Measurements from ENCODE around the gene PIK3CB. TPM values are rescaled to one million over a fixed set of nuclear protein-coding genes. Genes with fewer than 3 reads are reported as not detected.

Gene PIK3CB
- total RNA-seq, 4 donors from 2014 or later, result 20.3 to 46.4 (median 37.3) TPM

DNA sequence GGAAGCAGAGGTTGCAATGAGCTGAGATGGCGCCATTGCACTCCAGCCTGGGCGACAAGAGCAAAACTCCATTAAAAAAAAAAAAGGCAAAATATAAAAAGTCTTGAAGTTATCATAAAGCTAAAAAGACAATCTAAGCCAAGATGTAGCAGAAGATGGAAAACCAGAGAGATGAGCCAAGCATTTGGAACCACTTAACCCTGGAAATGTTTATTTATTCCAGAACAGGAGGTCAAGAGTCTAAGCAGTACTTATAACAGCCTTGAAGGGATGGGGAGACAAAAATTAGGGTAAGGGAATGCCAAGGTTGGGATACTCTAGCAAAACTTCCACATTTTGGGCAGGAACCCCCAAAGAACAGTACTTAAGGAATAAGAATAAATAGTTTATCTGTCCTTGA, 196.1 kb downstream of the PIK3CB start:
- H3K4me3 ChIP-seq, result no peak overlapping the region
- H3K36me3 ChIP-seq, result peaks cover 0 to 10% of the 10 kb centered on the region in 2 donors
- no peak for ATAC-seq
- TF ChIP-seq POLR2A (IDR thresholded peaks at IDR 0.05), result no peak
- no peak for TF ChIP-seq EP300 (IDR thresholded peaks at IDR 0.05)
- TF ChIP-seq POLR2AphosphoS5 (IDR thresholded peaks at IDR 0.05), result no peak
- no peak for TF ChIP-seq CTCF (IDR thresholded peaks at IDR 0.05)
- WGBS, 2 donors (ENCODE audit: low coverage in 1 of 2), result 100% methylated on average over 1 of the region's 2 CpGs; no CpG with 5 or more reads in 1 of the 2 donors
- H3K27ac ChIP-seq, result no peak overlapping the region
- no peaks in the 10 kb centered on the region for H3K4me1 ChIP-seq
- peaks cover 0 to 25% (median 0%) of the 10 kb centered on the region in 3 donors for H3K9me3 ChIP-seq
- H3K27me3 ChIP-seq, result no peaks in the 10 kb centered on the region

DNA sequence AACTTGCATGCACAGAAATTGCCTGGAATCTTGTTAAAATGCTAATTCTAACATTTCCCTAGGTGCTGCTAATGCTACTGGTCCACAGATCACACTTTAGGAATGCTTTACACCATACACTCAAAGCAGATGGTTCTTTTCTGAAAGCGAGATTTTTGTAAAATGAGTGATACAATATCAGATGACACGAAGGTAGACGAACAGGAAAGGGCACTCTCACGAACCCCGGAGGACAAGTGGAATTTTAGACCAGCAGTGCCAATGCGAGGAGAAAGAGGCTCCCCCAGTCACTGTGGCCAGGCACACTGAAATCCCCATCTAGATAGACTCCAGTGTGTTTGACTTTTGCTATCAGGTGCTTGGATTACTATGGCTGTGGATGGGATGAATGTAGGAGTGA, 205.2 kb downstream of the PIK3CB start:
- ATAC-seq, result no peak
- Histone ChIP-seq H3K4me3 (no peak overlapping the region), H3K27ac (no peak overlapping the region), H3K36me3 (peaks cover 0 to 52% of the 10 kb centered on the region in 2 donors), H3K27me3 (no peaks in the 10 kb centered on the region), H3K4me1 (no peaks in the 10 kb centered on the region), H3K9me3 (no peaks in the 10 kb centered on the region)
- 83 to 89% methylated on average over 6 of the region's 6 CpGs for WGBS, 2 donors (ENCODE audit: low coverage in 1 of 2)
- TF ChIP-seq POLR2A (IDR thresholded peaks at IDR 0.05) (no peak), POLR2AphosphoS5 (IDR thresholded peaks at IDR 0.05) (no peak), CTCF (IDR thresholded peaks at IDR 0.05) (no peak), EP300 (IDR thresholded peaks at IDR 0.05) (no peak)

DNA sequence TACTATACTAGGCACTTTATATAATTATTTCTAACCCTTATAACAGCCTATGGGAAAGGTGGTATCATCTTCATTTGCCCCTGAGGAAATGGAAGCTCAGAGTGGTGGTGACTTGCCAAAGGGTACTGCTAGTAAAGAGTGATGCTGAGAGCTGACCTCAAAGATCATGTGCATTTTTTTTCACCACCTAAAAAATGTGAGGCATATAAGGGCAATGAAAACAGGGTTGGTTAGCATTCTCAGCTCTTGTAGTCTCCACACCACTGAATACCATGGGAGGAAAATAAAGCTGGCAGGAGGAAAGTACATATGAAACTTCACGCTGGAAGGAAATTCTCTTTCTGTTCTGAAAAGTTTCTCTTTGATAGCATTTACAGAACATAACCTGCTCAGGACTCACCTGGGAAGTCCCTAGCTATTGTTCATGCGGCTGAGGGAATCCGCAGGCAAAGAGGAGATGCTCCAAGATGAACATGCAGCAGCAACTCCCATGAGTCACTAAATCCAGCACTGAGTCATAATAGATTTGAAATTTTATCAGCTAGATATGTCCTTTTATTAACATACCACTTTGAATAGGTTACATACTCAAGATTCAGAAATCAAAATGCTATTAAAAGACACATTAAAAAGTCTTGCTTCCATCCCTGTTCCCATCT, 208.9 kb downstream of the PIK3CB start:
- ATAC-seq, result no peak
- H3K9me3 ChIP-seq, result no peaks in the 10 kb centered on the region
- H3K4me1 ChIP-seq, result no peaks in the 10 kb centered on the region
- WGBS, 2 donors (ENCODE audit: low coverage in 1 of 2), result 72 to 89% methylated on average over 3 of the region's 3 CpGs
- no peak overlapping the region for H3K27ac ChIP-seq
- no peak overlapping the region for H3K4me3 ChIP-seq
- peaks cover 0 to 36% of the 10 kb centered on the region in 2 donors for H3K36me3 ChIP-seq
- H3K27me3 ChIP-seq, result no peaks in the 10 kb centered on the region
- TF ChIP-seq CTCF (IDR thresholded peaks at IDR 0.05) (no peak), POLR2AphosphoS5 (IDR thresholded peaks at IDR 0.05) (no peak), EP300 (IDR thresholded peaks at IDR 0.05) (no peak), POLR2A (IDR thresholded peaks at IDR 0.05) (no peak)

DNA sequence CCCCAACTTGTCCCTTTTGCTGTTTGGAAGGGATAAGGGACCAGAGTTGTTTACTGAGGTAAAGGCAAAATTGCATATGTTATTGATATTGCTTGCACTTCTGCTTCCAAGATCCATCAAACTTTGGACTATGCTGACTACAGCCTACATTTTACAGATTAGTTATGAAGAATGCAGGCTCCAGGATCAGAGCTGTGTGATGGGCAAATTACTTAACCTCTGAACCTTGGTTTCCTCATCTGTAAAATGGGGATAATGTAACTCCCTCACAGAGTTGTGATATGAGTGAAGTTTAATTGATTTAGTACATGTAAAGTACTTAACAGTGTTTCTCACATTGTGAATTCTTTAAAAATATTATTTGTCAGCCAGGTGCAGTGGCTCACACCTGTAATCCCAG, 210.2 kb downstream of the PIK3CB start:
- H3K4me3 ChIP-seq, result no peak overlapping the region
- TF ChIP-seq POLR2A (IDR thresholded peaks at IDR 0.05) (no peak), POLR2AphosphoS5 (IDR thresholded peaks at IDR 0.05) (no peak), EP300 (IDR thresholded peaks at IDR 0.05) (no peak), CTCF (IDR thresholded peaks at IDR 0.05) (no peak)
- no peaks in the 10 kb centered on the region for H3K27me3 ChIP-seq
- peaks cover 0 to 24% of the 10 kb centered on the region in 2 donors for H3K36me3 ChIP-seq
- no peak for ATAC-seq
- no peak overlapping the region for H3K27ac ChIP-seq
- no peaks in the 10 kb centered on the region for H3K4me1 ChIP-seq
- no peaks in the 10 kb centered on the region for H3K9me3 ChIP-seq

DNA sequence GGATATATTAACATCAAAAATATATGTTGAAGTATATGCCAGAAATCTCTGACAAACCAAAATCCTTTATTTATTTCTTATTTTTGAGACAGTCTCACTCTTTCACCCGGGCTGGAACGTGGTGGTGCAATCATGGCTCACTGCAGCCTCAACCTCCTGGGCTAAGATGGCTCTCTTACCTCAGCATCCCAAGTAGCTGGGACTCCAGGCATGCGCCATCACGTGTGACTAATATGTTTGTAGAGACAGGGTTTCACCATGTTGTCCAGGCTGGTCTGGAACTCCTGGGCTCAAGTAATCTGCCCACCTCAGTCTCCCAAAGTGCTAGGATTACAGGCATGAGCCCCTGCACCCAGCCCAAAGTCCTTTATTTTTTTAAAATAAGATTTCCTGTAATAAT, 214.3 kb downstream of the PIK3CB start:
- WGBS, 2 donors (ENCODE audit: low coverage in 1 of 2), result 91 to 96% methylated on average over 4 of the region's 4 CpGs
- Histone ChIP-seq H3K36me3 (peaks cover 0 to 10% of the 10 kb centered on the region in 2 donors), H3K4me1 (no peaks in the 10 kb centered on the region), H3K27ac (no peak overlapping the region), H3K4me3 (no peak overlapping the region), H3K9me3 (no peaks in the 10 kb centered on the region), H3K27me3 (no peaks in the 10 kb centered on the region)
- TF ChIP-seq EP300 (IDR thresholded peaks at IDR 0.05) (no peak), POLR2AphosphoS5 (IDR thresholded peaks at IDR 0.05) (no peak), CTCF (IDR thresholded peaks at IDR 0.05) (no peak)
- no peak for ATAC-seq
